Erythroblast (primary cell): ENCODE results near the gene PPP1R3E.

Experiments
- GATA1 ChIP-seq: IDR thresholded peaks from 2 replicates; pipeline ENCODE4 v1.6.1; 2011; ENCODE audit warnings: low read depth, mild to moderate bottlenecking, control low read depth, low read length, moderate library complexity
- POLR2A ChIP-seq: IDR thresholded peaks from 2 replicates; pipeline ENCODE4 v1.6.1; 2011; ENCODE audit warnings: mild to moderate bottlenecking, low read length

DNA sequence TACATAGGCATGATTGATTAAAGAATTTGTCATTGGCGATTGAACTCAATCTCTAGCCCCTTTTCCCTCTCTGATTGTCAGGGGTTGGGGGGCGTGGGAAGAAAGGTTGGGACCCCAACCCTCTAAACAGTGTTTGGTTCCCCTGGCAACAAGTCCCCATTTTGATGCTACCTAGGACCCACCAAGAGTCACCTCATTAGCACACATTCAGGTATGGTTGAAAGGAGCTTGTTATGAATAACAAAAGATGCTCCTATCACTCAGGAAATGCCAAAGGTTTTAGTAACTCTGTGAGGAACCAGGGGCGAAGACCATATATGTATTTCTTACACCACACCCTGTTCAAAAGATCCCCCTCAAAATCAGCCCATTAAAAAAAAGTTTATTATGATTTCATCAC lies 50.7 kb downstream of the PPP1R3E start:
- TF ChIP-seq POLR2A, result no peak
- no peak for TF ChIP-seq GATA1
